BLaER1 (cell line): ENCODE results near the gene SRSF7.
"Not testable (repeated sequence)": the region's sequence is repeated elsewhere in the genome, so short reads cannot be mapped to it uniquely, and the experiment has no call there.

Experiments
- H3K27ac ChIP-seq: shearing (Covaris generic); formaldehyde crosslinking; 2 replicates; pipeline ENCODE4 v1.8.1; 2022
- H3K27me3 ChIP-seq: shearing (Covaris generic); formaldehyde crosslinking; 2 replicates; pipeline ENCODE4 v1.8.1; 2022
- H3K36me3 ChIP-seq: shearing (Covaris generic); formaldehyde crosslinking; 2 replicates; pipeline ENCODE4 v1.8.1; 2022
- H3K4me1 ChIP-seq: shearing (Covaris generic); formaldehyde crosslinking; 2 replicates; pipeline ENCODE4 v1.8.1; 2022
- H3K4me2 ChIP-seq: shearing (Covaris generic); formaldehyde crosslinking; 2 replicates; pipeline ENCODE4 v1.8.1; 2022
- H3K4me3 ChIP-seq: shearing (Covaris generic); formaldehyde crosslinking; 2 replicates; pipeline ENCODE4 v1.8.1; 2022
- H3K9ac ChIP-seq: shearing (Covaris generic); formaldehyde crosslinking; 2 replicates; pipeline ENCODE4 v1.8.1; 2022
- H3K9me3 ChIP-seq: shearing (Covaris generic); formaldehyde crosslinking; 2 replicates; pipeline ENCODE4 v1.8.1; 2022
- H4K20me1 ChIP-seq: shearing (Covaris generic); formaldehyde crosslinking; 2 replicates; pipeline ENCODE4 v1.8.1; 2022
- Cebpa-rat ChIP-seq: shearing (Covaris generic); IDR thresholded peaks from 2 replicates; pipeline ENCODE4 v1.8.1; 2022

The SRSF7 gene

GRCh38 chr2:38718601-38719000, 32.6 kb downstream of the SRSF7 start:
- Histone ChIP-seq H3K36me3 (peaks cover 43% of the 10 kb centered on the region), H3K27me3 (no peaks in the 10 kb centered on the region), H3K9me3 (peaks cover 19% of the 10 kb centered on the region), H3K4me2 (no peak overlapping the region), H3K4me3 (no peak overlapping the region), H4K20me1 (peaks cover 14% of the 10 kb centered on the region; the same call in 1 of the 2 replicates), H3K9ac (no peak overlapping the region), H3K4me1 (peaks cover 39% of the 10 kb centered on the region), H3K27ac (no peak overlapping the region)
- TF ChIP-seq Cebpa-rat = no peak

DNA sequence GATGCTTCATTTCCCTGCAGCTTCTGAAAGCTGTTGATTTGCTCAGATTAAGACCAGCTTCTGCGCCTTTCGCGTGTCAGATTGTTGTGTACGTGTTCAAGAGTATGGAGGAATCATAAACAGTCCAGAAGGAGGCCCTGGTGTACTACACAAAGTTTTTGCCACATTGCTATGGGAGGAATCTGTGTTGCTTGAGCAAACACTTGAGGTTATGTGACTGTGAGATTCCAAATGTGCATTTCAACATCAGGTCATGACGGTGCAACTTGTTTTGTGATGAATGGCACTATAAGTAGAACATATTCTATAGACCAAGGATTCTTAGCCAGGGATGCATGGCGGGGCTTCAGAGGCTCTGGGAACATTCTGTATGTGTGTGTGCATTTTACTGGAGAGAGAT, 35.0 kb downstream of the SRSF7 start:
- no peak overlapping the region for H3K4me3 ChIP-seq
- H3K9ac ChIP-seq = no peak overlapping the region
- no peaks in the 10 kb centered on the region for H3K27me3 ChIP-seq
- TF ChIP-seq Cebpa-rat = no peak
- peaks cover 66% of the 10 kb centered on the region for H3K36me3 ChIP-seq
- H3K4me2 ChIP-seq = no peak overlapping the region
- peaks cover 15% of the 10 kb centered on the region for H3K4me1 ChIP-seq
- no peaks in the 10 kb centered on the region for H4K20me1 ChIP-seq
- peaks cover 24% of the 10 kb centered on the region for H3K9me3 ChIP-seq
- H3K27ac ChIP-seq = no peak overlapping the region

DNA sequence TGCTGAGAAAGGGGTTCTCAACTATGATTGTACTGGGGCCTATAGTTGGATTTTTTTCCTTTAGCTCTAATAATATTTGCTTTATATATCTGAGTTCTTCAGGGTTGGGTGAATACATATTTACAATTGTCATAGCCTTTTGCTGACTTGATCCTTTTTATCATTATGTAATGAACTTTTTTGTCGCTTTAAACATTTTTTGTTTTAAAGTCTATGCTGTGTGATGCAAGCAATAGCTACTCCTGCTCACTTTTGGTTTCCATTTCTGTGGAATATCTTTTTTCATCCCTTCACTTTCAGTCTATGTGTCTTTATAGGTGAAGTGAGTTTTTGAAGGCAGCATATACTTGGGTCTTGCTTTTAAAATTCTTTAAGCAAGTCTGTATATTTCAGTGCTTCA, 36.2 kb downstream of the SRSF7 start:
- H3K4me2 ChIP-seq, H3K4me3 ChIP-seq, H3K27ac ChIP-seq, H3K4me1 ChIP-seq, H3K9ac ChIP-seq, H4K20me1 ChIP-seq, H3K27me3 ChIP-seq: not testable (repeated sequence)
- peaks cover 22% of the 10 kb centered on the region for H3K9me3 ChIP-seq
- peaks cover 74% of the 10 kb centered on the region for H3K36me3 ChIP-seq

DNA sequence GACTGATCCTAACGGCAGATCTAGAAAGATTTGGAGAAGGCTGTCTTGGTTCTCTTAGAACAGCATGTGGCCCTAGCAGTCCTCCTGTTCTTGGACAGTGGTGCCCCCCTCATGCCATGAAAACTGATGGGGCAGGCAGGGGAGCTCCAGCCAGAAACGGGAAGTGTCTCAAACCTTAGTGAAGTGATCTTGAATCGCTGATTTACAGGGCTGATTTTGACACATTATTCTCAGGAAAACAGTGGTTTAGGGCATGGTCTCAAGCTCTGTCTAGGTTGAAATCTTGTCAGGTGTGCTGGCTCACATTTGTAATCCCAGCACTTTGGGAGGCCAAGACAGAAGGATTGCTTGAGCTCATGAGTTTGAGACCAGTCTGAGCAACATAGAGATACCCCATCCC, 37.8 kb downstream of the SRSF7 start:
- Histone ChIP-seq H3K4me3 (no peak overlapping the region), H3K4me2 (no peak overlapping the region), H3K36me3 (peaks cover 64% of the 10 kb centered on the region), H3K27ac (no peak overlapping the region), H4K20me1 (no peaks in the 10 kb centered on the region), H3K4me1 (0 out of 2 replicates have a peak, but pooled peaks cover 8% of the 10 kb centered on the region), H3K9me3 (peaks cover 8% of the 10 kb centered on the region), H3K27me3 (no peaks in the 10 kb centered on the region), H3K9ac (no peak overlapping the region)
- no peak for TF ChIP-seq Cebpa-rat

DNA sequence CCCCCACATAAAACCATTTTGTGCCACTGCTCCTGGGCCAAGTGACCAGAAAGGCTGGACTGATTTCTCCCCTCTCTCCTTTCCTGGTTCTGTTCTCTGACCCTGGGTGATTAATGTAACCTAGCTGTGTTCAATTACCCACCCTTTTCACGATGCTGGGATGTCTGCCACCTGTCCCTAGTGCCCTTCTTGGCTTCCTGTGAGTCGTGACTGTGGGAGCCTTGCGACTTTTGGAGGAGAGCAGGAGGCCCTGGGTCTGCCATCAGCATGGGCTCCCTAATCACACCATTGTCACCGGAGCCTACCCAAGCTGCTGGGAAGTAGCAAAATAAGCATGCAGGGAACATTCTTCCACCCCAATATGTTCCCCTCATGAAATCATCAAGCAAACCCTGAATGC, 38.3 kb downstream of the SRSF7 start:
- no peak for TF ChIP-seq Cebpa-rat
- Histone ChIP-seq H3K27me3 (no peaks in the 10 kb centered on the region), H3K36me3 (peaks cover 61% of the 10 kb centered on the region)

GRCh38 chr2:38712413-38712812, 38.7 kb downstream of the SRSF7 start:
- Histone ChIP-seq H3K27me3 (no peaks in the 10 kb centered on the region), H3K4me1 (0 out of 2 replicates have a peak, but pooled peaks cover 8% of the 10 kb centered on the region), H3K9me3 (peaks cover 8% of the 10 kb centered on the region), H3K9ac (no peak overlapping the region), H3K4me3 (no peak overlapping the region), H3K27ac (no peak overlapping the region), H4K20me1 (no peaks in the 10 kb centered on the region), H3K4me2 (no peak overlapping the region), H3K36me3 (peaks cover 56% of the 10 kb centered on the region)
- TF ChIP-seq Cebpa-rat = no peak

More for the DNA sequence above, 38.3 kb downstream of the SRSF7 start:
- H3K27ac ChIP-seq = no peak overlapping the region
- no peak overlapping the region for H3K4me2 ChIP-seq
- 0 out of 2 replicates have a peak, but pooled peaks cover 8% of the 10 kb centered on the region for H3K4me1 ChIP-seq
- H3K9ac ChIP-seq = no peak overlapping the region
- H3K4me3 ChIP-seq = no peak overlapping the region
- H4K20me1 ChIP-seq = no peaks in the 10 kb centered on the region
- H3K9me3 ChIP-seq = peaks cover 8% of the 10 kb centered on the region

GRCh38 chr2:38711558-38711957, 39.6 kb downstream of the SRSF7 start:
- no peak for TF ChIP-seq Cebpa-rat
- no peaks in the 10 kb centered on the region for H4K20me1 ChIP-seq
- H3K27ac ChIP-seq = no peak overlapping the region
- 0 out of 2 replicates have a peak, but pooled peaks cover 8% of the 10 kb centered on the region for H3K4me1 ChIP-seq
- H3K36me3 ChIP-seq = peaks cover 53% of the 10 kb centered on the region
- peaks cover 8% of the 10 kb centered on the region for H3K9me3 ChIP-seq
- no peaks in the 10 kb centered on the region for H3K27me3 ChIP-seq
- no peak overlapping the region for H3K4me2 ChIP-seq
- no peak overlapping the region for H3K4me3 ChIP-seq
- H3K9ac ChIP-seq = no peak overlapping the region

DNA sequence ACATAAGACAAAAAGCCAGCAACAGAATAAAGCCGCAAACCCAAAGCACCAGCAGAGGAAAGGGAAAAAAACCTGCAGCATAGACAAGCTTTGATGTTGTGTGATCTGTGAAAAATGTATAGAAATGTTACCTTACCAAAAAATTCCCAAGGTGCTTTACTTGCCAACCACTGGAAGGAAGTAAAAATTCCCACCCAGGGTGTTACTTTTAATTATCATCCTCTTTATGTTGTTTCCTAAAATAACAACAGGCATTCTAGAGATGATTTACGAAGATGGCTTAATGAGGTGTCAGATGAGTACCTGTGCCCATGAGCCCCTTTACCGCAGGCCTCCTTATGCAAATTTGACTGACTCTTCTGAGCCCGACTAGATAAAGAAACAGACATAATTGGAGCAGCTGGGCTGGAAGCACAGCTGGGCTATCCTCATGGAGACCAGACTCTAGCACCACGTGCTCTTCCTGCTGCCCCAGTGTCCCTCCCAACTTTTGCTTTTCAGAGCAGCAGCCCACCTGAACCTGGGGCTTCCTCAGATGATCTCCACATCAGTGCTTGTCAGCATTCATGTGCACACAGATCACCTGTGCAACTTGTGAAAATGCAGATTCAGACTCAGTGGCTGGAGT, 41.5 kb downstream of the SRSF7 start:
- H3K4me3 ChIP-seq = no peak overlapping the region
- no peak overlapping the region for H3K9ac ChIP-seq

DNA sequence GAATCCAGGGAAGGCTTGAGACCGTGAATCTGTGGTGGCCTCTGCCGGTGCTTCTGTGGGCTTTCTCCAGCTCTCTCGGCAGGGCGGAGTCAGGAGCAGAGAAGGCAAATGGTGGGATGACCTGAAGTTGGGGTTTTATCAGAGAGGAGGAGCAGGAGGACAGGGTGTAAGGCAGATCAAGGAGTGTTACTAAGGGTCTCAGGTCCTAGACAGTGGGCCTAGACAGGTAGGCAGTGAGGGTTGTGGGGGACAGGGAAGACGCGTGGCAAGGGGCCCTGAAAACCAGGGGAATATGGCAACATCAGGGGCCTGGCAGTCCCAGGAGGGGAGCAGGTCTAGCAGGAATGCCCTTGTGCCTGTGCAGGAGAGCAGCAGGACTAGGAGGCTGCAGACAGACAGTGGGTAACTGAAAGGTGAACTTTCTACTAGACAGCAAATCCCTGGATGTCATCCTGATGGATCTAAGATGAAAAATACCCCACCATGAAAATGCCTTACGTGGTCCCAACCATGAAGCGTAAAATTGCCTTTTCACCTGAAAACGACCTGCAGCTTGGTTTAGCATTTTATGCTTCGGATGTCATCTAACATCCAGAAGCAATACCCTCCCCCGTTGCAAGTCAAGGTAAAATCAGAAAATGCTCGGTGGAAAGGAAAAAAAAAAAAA, 42.1 kb downstream of the SRSF7 start:
- Histone ChIP-seq H4K20me1 (no peaks in the 10 kb centered on the region), H3K4me3 (no peak overlapping the region)

More for the DNA sequence above, 41.5 kb downstream of the SRSF7 start:
- peaks cover 54% of the 10 kb centered on the region for H3K36me3 ChIP-seq
- H3K4me2 ChIP-seq = no peak overlapping the region
- no peaks in the 10 kb centered on the region for H4K20me1 ChIP-seq
- peaks cover 8% of the 10 kb centered on the region for H3K9me3 ChIP-seq
- 0 out of 2 replicates have a peak, but pooled peaks cover 8% of the 10 kb centered on the region for H3K4me1 ChIP-seq
- no peak for TF ChIP-seq Cebpa-rat
- no peak overlapping the region for H3K27ac ChIP-seq
- no peaks in the 10 kb centered on the region for H3K27me3 ChIP-seq

DNA sequence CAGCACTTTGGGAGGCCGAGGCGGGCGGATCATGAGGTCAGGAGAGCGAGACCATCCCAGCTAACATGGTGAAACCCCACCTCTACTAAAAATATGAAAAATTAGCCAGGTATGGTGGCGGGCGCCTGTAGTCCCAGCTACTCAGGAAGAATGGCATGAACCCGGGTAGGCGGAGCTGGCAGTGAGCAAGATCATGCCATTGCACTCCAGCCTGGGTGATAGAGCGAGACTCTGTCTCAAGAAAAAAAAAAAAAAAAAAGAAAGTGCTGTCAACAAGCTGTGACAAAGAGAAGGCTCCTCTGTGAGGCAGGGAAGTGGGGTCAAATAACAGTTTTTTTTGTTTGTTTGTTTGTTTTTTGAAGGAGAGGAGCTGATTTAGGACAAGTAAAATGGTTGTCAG, 42.7 kb downstream of the SRSF7 start:
- H3K4me3 ChIP-seq, H3K9ac ChIP-seq, H3K4me1 ChIP-seq, H3K27me3 ChIP-seq, H3K9me3 ChIP-seq, H4K20me1 ChIP-seq, H3K27ac ChIP-seq, H3K4me2 ChIP-seq: not testable (repeated sequence)
- peaks cover 61% of the 10 kb centered on the region for H3K36me3 ChIP-seq

More for the DNA sequence above, 42.1 kb downstream of the SRSF7 start:
- Histone ChIP-seq H3K9me3 (peaks cover 8% of the 10 kb centered on the region), H3K4me1 (0 out of 2 replicates have a peak, but pooled peaks cover 8% of the 10 kb centered on the region), H3K9ac (no peak overlapping the region), H3K27ac (no peak overlapping the region), H3K27me3 (no peaks in the 10 kb centered on the region), H3K4me2 (no peak overlapping the region), H3K36me3 (peaks cover 60% of the 10 kb centered on the region)
- TF ChIP-seq Cebpa-rat = no peak
